HEK293 (cell line): ENCODE data around the gene SYNE2.

Experiments used
- CTCF ChIP-seq: fragments of 450-650 bp; formaldehyde crosslinking; IDR thresholded peaks from 2 replicates; pipeline ENCODE4 v1.5.1; 2016; ENCODE audit warnings: missing biosample characterization, missing genetic modification characterization
- GLIS1 ChIP-seq: fragments of 450-650 bp; formaldehyde crosslinking; IDR thresholded peaks from 2 replicates; pipeline ENCODE4 v1.5.1; 2016; ENCODE audit warnings: missing biosample characterization, missing genetic modification characterization
- KLF9 ChIP-seq: fragments of 450-650 bp; formaldehyde crosslinking; IDR thresholded peaks from 2 replicates; pipeline ENCODE4 v1.5.1; 2016; ENCODE audit warnings: missing biosample characterization, missing genetic modification characterization, low read depth
- OSR2 ChIP-seq: fragments of 450-650 bp; formaldehyde crosslinking; IDR thresholded peaks from 2 replicates; pipeline ENCODE4 v1.5.1; 2016; ENCODE audit warnings: missing biosample characterization, missing genetic modification characterization
- PBX3 ChIP-seq: sonication (generic); formaldehyde crosslinking; IDR thresholded peaks from 2 replicates; pipeline ENCODE4 v1.8.1; 2022; ENCODE audit warnings: mild to moderate bottlenecking, moderate library complexity, missing genetic modification reagents
- SP3 ChIP-seq: fragments of 450-650 bp; formaldehyde crosslinking; IDR thresholded peaks from 2 replicates; pipeline ENCODE4 v1.5.1; 2016; ENCODE audit warnings: missing biosample characterization, missing genetic modification characterization
- TCF7L2 ChIP-seq: IDR thresholded peaks from 2 replicates; pipeline ENCODE4 v1.6.1; 2011; ENCODE audit warnings: low read depth, mild to moderate bottlenecking, inconsistent platforms, low read length, moderate library complexity, borderline replicate concordance
- ZBTB26 ChIP-seq: fragments of 450-650 bp; formaldehyde crosslinking; optimal IDR thresholded peaks from 2 replicates; pipeline ENCODE3; 2016; ENCODE audit warnings: missing biosample characterization, mild to moderate bottlenecking, missing genetic modification characterization
- ZBTB49 ChIP-seq: fragments of 450-650 bp; formaldehyde crosslinking; IDR thresholded peaks from 2 replicates; pipeline ENCODE4 v1.5.1; 2016; ENCODE audit warnings: missing biosample characterization, missing genetic modification characterization, low read depth
- ZEB2 ChIP-seq: fragments of 450-650 bp; formaldehyde crosslinking; IDR thresholded peaks from 2 replicates; pipeline ENCODE4 v1.5.1; 2016; ENCODE audit warnings: missing biosample characterization, missing genetic modification characterization
- ZNF169 ChIP-seq: fragments of 450-650 bp; formaldehyde crosslinking; IDR thresholded peaks from 2 replicates; pipeline ENCODE4 v1.5.1; 2016; ENCODE audit warnings: missing biosample characterization, missing genetic modification characterization
- ZNF23 ChIP-seq: fragments of 450-650 bp; formaldehyde crosslinking; IDR thresholded peaks from 2 replicates; pipeline ENCODE4 v1.5.1; 2016; ENCODE audit warnings: missing biosample characterization, missing genetic modification characterization, borderline replicate concordance
- ZNF394 ChIP-seq: fragments of 450-650 bp; formaldehyde crosslinking; IDR thresholded peaks from 2 replicates; pipeline ENCODE4 v1.5.1; 2016; ENCODE audit warnings: missing biosample characterization, missing genetic modification characterization, mild to moderate bottlenecking, moderate library complexity, borderline replicate concordance
- ZNF518A ChIP-seq: fragments of 450-650 bp; formaldehyde crosslinking; conservative IDR thresholded peaks from 2 replicates; pipeline ENCODE4 v1.5.1; 2016; ENCODE audit warnings: low read depth, missing biosample characterization, missing genetic modification characterization

- TF ChIP-seq GLIS1 (tag by site-specific recombination) (no peak), ZBTB49 (no peak), CTCF (tag by site-specific recombination) (no peak), OSR2 (no peak), ZNF518A (tag by site-specific recombination) (no peak), TCF7L2 (no peak), ZNF23 (no peak), KLF9 (tag by site-specific recombination) (no peak), SP3 (tag by site-specific recombination) (no peak), ZBTB26 (tag by site-specific recombination) (no peak), ZNF394 (no peak), PBX3 (CRISPR knock-in tag) (no peak), ZEB2 (tag by site-specific recombination) (no peak), ZNF169 (no peak)
These were observed 129.8 kb downstream of the SYNE2 start for GRCh38 chr14:63982629-63983028.
